Muscle of leg (tissue), 9 donors: ENCODE measurements around the gene LRRC37B. TPM values are rescaled to one million over a fixed set of nuclear protein-coding genes. Genes with fewer than 3 reads are reported as not detected.

Source experiments
- polyA plus RNA-seq, 8 donors: library from polyadenylated mRNA; unstranded; fragments of 120-200 nt; gene quantifications; one replicate each; pipeline versions ENCODE4 v1.2.1 to v1.2.3, GENCODE V29; 2013; ENCODE audit warnings: inconsistent platforms in 1 of 8, low replicate concordance in 1 of 8; ENCODE audit not compliant: insufficient read length in 8 of 8, insufficient read depth in 1 of 8
- total RNA-seq: library from RNA; stranded (reverse); fragments of 120-200 nt; gene quantifications from one replicate; pipeline ENCODE4 v1.2.4, GENCODE V29; 2013

The LRRC37B gene
- total and polyA plus RNA-seq, 9 donors, result 8.4 to 15.9 (median 11.1) TPM

Other genes with a start within 250 kb of the LRRC37B start
- gene COPRS, start 148.1 kb upstream of the LRRC37B start, total RNA-seq, result 55.1 TPM
- 10 to 100 TPM; 31.8 to 41.9 (median 34.5) TPM for gene COPRS, start 148.1 kb upstream of the LRRC37B start, polyA plus RNA-seq
- 54.4 TPM for gene UTP6, start 105.7 kb upstream of the LRRC37B start, total RNA-seq
- 10 to 100 TPM; 40.9 to 52.9 (median 48.0) TPM for gene UTP6, start 105.7 kb upstream of the LRRC37B start, polyA plus RNA-seq
- 13.2 TPM for gene SUZ12, start 70.4 kb upstream of the LRRC37B start, total RNA-seq
- 10 to 100 TPM; 16.8 to 28.1 (median 21.2) TPM for gene SUZ12, start 70.4 kb upstream of the LRRC37B start, polyA plus RNA-seq
- gene RHOT1, start 135.1 kb downstream of the LRRC37B start, total RNA-seq, result 37.2 TPM
- 10 to 100 TPM; 30.4 to 32.6 (median 31.6) TPM for gene RHOT1, start 135.1 kb downstream of the LRRC37B start, polyA plus RNA-seq